GM19463 (cell line): Measurements from ENCODE around the gene SOX14.

Experiments used
- ATAC-seq: cut with Tn5 transposase; IDR thresholded peaks from one replicate; pipeline ENCODE4 v1.9.1; 2021; ENCODE audit warnings: mild to moderate bottlenecking, moderate library complexity; ENCODE audit not compliant: unreplicated experiment

SOX14 gene

GRCh38 chr3:137767538-137768360 lies 3.6 kb downstream of the SOX14 start:
- ATAC-seq = no peak

- ATAC-seq = no peak
These were observed 4.5 kb downstream of the SOX14 start for GRCh38 chr3:137768361-137769321.

GRCh38 chr3:137769322-137770065 lies 5.4 kb downstream of the SOX14 start:
- ATAC-seq = no peak

GRCh38 chr3:137770066-137770834 lies 6.1 kb downstream of the SOX14 start:
- no peak for ATAC-seq

- ATAC-seq = no peak
These were observed 6.8 kb downstream of the SOX14 start for GRCh38 chr3:137770835-137771399.

GRCh38 chr3:137771401-137772213 lies 7.5 kb downstream of the SOX14 start:
- no peak for ATAC-seq

- ATAC-seq = no peak
These were observed 8.3 kb downstream of the SOX14 start for GRCh38 chr3:137772214-137772955.

GRCh38 chr3:137778941-137779340 lies 14.8 kb downstream of the SOX14 start:
- ATAC-seq = no peak

GRCh38 chr3:137787529-137787928 lies 23.4 kb downstream of the SOX14 start:
- ATAC-seq = no peak

GRCh38 chr3:137789236-137789635 lies 25.1 kb downstream of the SOX14 start:
- no peak for ATAC-seq

- ATAC-seq = no peak
These were observed 28.6 kb downstream of the SOX14 start for GRCh38 chr3:137792626-137793271.

GRCh38 chr3:137796993-137797392 lies 32.9 kb downstream of the SOX14 start:
- no peak for ATAC-seq

GRCh38 chr3:137803215-137803614 lies 39.1 kb downstream of the SOX14 start:
- ATAC-seq = no peak

- no peak for ATAC-seq
These were observed 43.9 kb downstream of the SOX14 start for GRCh38 chr3:137807998-137808397.

- ATAC-seq = no peak
These were observed 45.4 kb downstream of the SOX14 start for GRCh38 chr3:137809509-137809908.

GRCh38 chr3:137812023-137812422 lies 47.9 kb downstream of the SOX14 start:
- no peak for ATAC-seq

- no peak for ATAC-seq
These were observed 51.1 kb downstream of the SOX14 start for GRCh38 chr3:137815251-137815650.
